Skeletal muscle tissue (tissue), 4 donors: ENCODE results near the gene GAPVD1. TPM values are rescaled to one million over a fixed set of nuclear protein-coding genes. Genes with fewer than 3 reads are reported as not detected.

Source experiments
- H3K27ac ChIP-seq: one replicate; pipeline ENCODE4 v1.7.0; 2013; ENCODE audit warnings: mild to moderate bottlenecking, low read depth, low read length, inconsistent platforms
- H3K27me3 ChIP-seq, 3 donors: one replicate each; pipeline ENCODE4 v1.7.0; 2013; ENCODE audit warnings: low read length in 3 of 3; ENCODE audit not compliant: control insufficient read depth in 3 of 3, insufficient read depth in 3 of 3
- H3K36me3 ChIP-seq, 3 donors: one replicate each; pipeline ENCODE4 v1.7.0; 2013; ENCODE audit warnings: low read length in 3 of 3; ENCODE audit not compliant: control insufficient read depth in 3 of 3, insufficient read depth in 3 of 3
- H3K4me1 ChIP-seq, 3 donors: one replicate each; pipeline ENCODE4 v1.7.0; 2013; ENCODE audit warnings: low read length in 3 of 3, mild to moderate bottlenecking in 3 of 3; ENCODE audit not compliant: control insufficient read depth in 3 of 3, insufficient read depth in 3 of 3
- H3K4me3 ChIP-seq, 3 donors: one replicate each; pipeline ENCODE4 v1.7.0; 2013; ENCODE audit warnings: low read length in 3 of 3
- H3K9ac ChIP-seq, 3 donors: one replicate each; pipeline ENCODE4 v1.7.0; 2013; ENCODE audit warnings: low read length in 3 of 3, mild to moderate bottlenecking in 3 of 3, moderate library complexity in 2 of 3, low read depth in 1 of 3
- H3K9me3 ChIP-seq, 3 donors: one replicate each; pipeline ENCODE4 v1.7.0; 2013; ENCODE audit warnings: low read length in 3 of 3; ENCODE audit not compliant: control insufficient read depth in 3 of 3
- total RNA-seq: library from RNA; depleted of rRNA; stranded (reverse); fragments of >200 nt; gene quantifications from one replicate; pipeline ENCODE4 v1.2.3, GENCODE V29; 2014
- donor health status: Osteomylitis.

Gene GAPVD1
- total RNA-seq, 1 donor from 2014 or later = 42.3 TPM

GRCh38 chr9:125359011-125359410, 97.4 kb downstream of the GAPVD1 start:
- H3K36me3 ChIP-seq = peaks cover 24 to 73% (median 63%) of the 10 kb centered on the region in 3 donors
- H3K9me3 ChIP-seq = no peaks in the 10 kb centered on the region
- no peaks in the 10 kb centered on the region for H3K4me1 ChIP-seq
- H3K27ac ChIP-seq = no peak overlapping the region
- no peak overlapping the region for H3K9ac ChIP-seq
- no peaks in the 10 kb centered on the region for H3K27me3 ChIP-seq
- no peak overlapping the region for H3K4me3 ChIP-seq

GRCh38 chr9:125360601-125361000, 99.0 kb downstream of the GAPVD1 start:
- no peaks in the 10 kb centered on the region for H3K9me3 ChIP-seq
- H3K27me3 ChIP-seq = no peaks in the 10 kb centered on the region
- H3K9ac ChIP-seq = no peak overlapping the region
- peaks cover 22 to 70% (median 62%) of the 10 kb centered on the region in 3 donors for H3K36me3 ChIP-seq
- H3K27ac ChIP-seq = no peak overlapping the region
- no peak overlapping the region for H3K4me3 ChIP-seq
- no peaks in the 10 kb centered on the region for H3K4me1 ChIP-seq

- no peaks in the 10 kb centered on the region for H3K4me1 ChIP-seq
- H3K27ac ChIP-seq = no peak overlapping the region
- peaks cover 14 to 60% (median 48%) of the 10 kb centered on the region in 3 donors for H3K36me3 ChIP-seq
- no peak overlapping the region for H3K4me3 ChIP-seq
- no peaks in the 10 kb centered on the region for H3K9me3 ChIP-seq
- no peak overlapping the region for H3K9ac ChIP-seq
- H3K27me3 ChIP-seq = no peaks in the 10 kb centered on the region
These were observed 100.4 kb downstream of the GAPVD1 start for GRCh38 chr9:125361837-125362531.

- Histone ChIP-seq H3K27ac (no peak overlapping the region), H3K9me3 (no peaks in the 10 kb centered on the region), H3K27me3 (no peaks in the 10 kb centered on the region), H3K4me1 (no peaks in the 10 kb centered on the region), H3K4me3 (no peak overlapping the region), H3K36me3 (peaks cover 4 to 29% (median 26%) of the 10 kb centered on the region in 3 donors), H3K9ac (no peak overlapping the region)
These were observed 105.0 kb downstream of the GAPVD1 start for GRCh38 chr9:125366676-125367075.

- Histone ChIP-seq H3K4me1 (peaks cover 5 to 6% (median 6%) of the 10 kb centered on the region in 3 donors), H3K36me3 (peaks cover 0 to 2% (median 0%) of the 10 kb centered on the region in 3 donors), H3K4me3 (no peak overlapping the region), H3K27ac (no peak overlapping the region), H3K9me3 (no peaks in the 10 kb centered on the region), H3K9ac (no peak overlapping the region), H3K27me3 (no peaks in the 10 kb centered on the region)
These were observed 109.2 kb downstream of the GAPVD1 start for GRCh38 chr9:125370786-125371185.

GRCh38 chr9:125372441-125373226, 111.0 kb downstream of the GAPVD1 start:
- H3K9me3 ChIP-seq = no peaks in the 10 kb centered on the region
- H3K4me1 ChIP-seq = peaks cover 5 to 6% (median 6%) of the 10 kb centered on the region in 3 donors
- H3K9ac ChIP-seq = no peak overlapping the region
- H3K27me3 ChIP-seq = peaks cover 0 to 15% (median 11%) of the 10 kb centered on the region in 3 donors
- no peaks in the 10 kb centered on the region for H3K36me3 ChIP-seq
- H3K27ac ChIP-seq = no peak overlapping the region
- no peak overlapping the region for H3K4me3 ChIP-seq

- Histone ChIP-seq H3K36me3 (no peaks in the 10 kb centered on the region), H3K9ac (peak overlapping the region in 1 of 3 donors; percentile 25), H3K4me1 (peaks cover 5 to 6% (median 6%) of the 10 kb centered on the region in 3 donors), H3K4me3 (peak overlapping the region; percentile 11 to 66 (median 57)), H3K9me3 (no peaks in the 10 kb centered on the region), H3K27me3 (peaks cover 0 to 19% (median 14%) of the 10 kb centered on the region in 3 donors), H3K27ac (no peak overlapping the region)
These were observed 113.0 kb downstream of the GAPVD1 start for GRCh38 chr9:125374443-125375309.

- no peak overlapping the region for H3K4me3 ChIP-seq
- H3K36me3 ChIP-seq = no peaks in the 10 kb centered on the region
- H3K27ac ChIP-seq = no peak overlapping the region
- H3K4me1 ChIP-seq = peaks cover 5 to 6% (median 6%) of the 10 kb centered on the region in 3 donors
- no peak overlapping the region for H3K9ac ChIP-seq
- H3K27me3 ChIP-seq = peaks cover 0 to 19% (median 14%) of the 10 kb centered on the region in 3 donors
- H3K9me3 ChIP-seq = no peaks in the 10 kb centered on the region
These were observed 114.2 kb downstream of the GAPVD1 start for GRCh38 chr9:125375820-125376219.

GRCh38 chr9:125376261-125377226, 114.9 kb downstream of the GAPVD1 start:
- no peaks in the 10 kb centered on the region for H3K36me3 ChIP-seq
- peaks cover 0 to 19% (median 14%) of the 10 kb centered on the region in 3 donors for H3K27me3 ChIP-seq
- H3K9ac ChIP-seq = no peak overlapping the region
- no peak overlapping the region for H3K4me3 ChIP-seq
- no peak overlapping the region for H3K27ac ChIP-seq
- H3K4me1 ChIP-seq = peaks cover 5 to 6% (median 6%) of the 10 kb centered on the region in 3 donors
- no peaks in the 10 kb centered on the region for H3K9me3 ChIP-seq
